GM10266 (cell line): Measurements from ENCODE around the gene GPX5.

ENCODE experiments used
- DNase-seq: peaks from one replicate; pipeline ENCODE4 v3.0.0; 2012; ENCODE audit errors: extremely low spot score
- CTCF ChIP-seq: IDR thresholded peaks from 2 replicates; pipeline ENCODE4 v1.5.1; 2012; ENCODE audit warnings: mild to moderate bottlenecking, low read depth; ENCODE audit not compliant: control insufficient read depth, insufficient read depth; ENCODE audit errors: missing control alignments

The GPX5 gene

DNA sequence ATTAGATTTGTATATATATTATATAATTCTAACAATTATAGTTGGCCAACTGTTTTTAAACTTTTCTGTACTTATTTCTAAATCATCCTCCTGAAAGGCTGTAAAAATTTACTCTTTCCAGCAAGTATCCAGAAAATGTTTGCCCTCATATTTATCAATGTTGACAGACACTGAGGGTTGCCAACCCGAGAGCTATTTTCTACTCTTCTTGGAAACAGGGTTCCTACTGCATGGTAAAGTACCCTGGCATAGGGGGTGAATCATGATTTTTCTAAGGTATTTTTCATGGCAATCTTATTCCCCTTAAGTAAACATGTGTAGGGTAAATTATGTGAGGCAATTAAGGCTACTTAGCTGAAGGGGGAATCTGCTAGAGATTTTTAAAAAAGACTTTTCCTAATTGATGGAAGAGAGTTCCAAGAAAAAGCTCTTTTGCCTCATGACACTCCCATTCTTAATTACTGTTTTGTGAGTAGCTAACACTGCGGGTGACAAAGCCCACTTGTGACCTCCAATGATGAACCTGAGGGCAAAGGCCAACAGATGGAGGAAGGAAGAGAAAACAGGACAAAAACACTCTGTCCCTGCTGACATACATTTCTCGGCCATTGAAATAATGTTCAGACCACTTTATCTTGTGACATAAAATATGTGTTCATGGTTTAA, 37.9 kb downstream of the GPX5 start:
- no peak for TF ChIP-seq CTCF
- no peak for DNase-seq

GRCh38 chr6:28565823-28566526, 40.3 kb downstream of the GPX5 start:
- TF ChIP-seq CTCF: no peak
- no peak for DNase-seq

- no peak for TF ChIP-seq CTCF
- DNase-seq: no peak
Measured at GRCh38 chr6:28566527-28567252, 41.0 kb downstream of the GPX5 start.

DNA sequence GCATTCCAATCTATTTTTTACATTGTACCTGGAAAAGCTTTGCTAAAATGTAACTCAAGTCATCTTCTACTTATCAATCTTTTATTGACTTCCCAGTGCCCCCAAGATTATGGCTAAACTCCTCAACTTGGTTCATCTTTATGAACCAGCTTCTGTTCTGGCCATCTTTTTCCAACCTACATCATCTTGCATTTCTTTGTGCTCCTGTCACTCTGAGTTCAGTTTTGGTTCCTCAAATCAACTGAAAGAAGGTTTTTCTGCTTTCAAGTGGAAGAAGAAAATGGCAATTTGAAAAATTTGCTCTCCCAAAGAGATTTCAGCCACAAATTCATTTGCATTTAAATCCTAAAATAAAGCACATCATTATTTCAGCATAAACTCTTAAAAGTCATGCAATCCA, 41.8 kb downstream of the GPX5 start:
- no peak for DNase-seq
- TF ChIP-seq CTCF: no peak

- TF ChIP-seq CTCF: no peak
- no peak for DNase-seq
Measured at GRCh38 chr6:28568515-28569108, 42.9 kb downstream of the GPX5 start.

DNA sequence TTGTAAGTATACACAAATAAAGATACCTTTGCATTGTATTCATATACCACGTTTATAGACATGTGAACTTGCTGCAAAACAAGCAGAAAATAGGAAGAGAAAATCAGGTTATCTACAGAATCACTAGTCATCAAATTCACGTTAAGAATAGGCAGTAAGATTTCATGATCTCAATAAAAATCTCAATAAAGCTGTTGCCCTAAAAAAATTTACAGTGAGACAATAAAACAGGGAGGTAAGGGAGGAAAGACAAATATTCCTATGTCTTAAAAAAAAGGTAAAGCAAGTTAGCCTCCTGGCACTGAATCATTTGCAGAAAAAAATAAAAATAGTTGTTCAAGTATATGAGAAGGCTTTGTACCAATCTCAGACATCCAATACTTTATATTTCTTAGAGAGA, 44.1 kb downstream of the GPX5 start:
- DNase-seq: no peak
- no peak for TF ChIP-seq CTCF
